ENCODE data around the gene POLR2E. TPM values are rescaled to one million over a fixed set of nuclear protein-coding genes. Genes with fewer than 3 reads are reported as not detected.
A peak's percentile ranks its signal among the peaks of the same experiment; 100 is the strongest.

Gene POLR2E
- total and polyA plus RNA-seq, 2 donors (not counting 1 experiment from before 2014, with no cell fraction given), result 103 to 121 TPM

DNA sequence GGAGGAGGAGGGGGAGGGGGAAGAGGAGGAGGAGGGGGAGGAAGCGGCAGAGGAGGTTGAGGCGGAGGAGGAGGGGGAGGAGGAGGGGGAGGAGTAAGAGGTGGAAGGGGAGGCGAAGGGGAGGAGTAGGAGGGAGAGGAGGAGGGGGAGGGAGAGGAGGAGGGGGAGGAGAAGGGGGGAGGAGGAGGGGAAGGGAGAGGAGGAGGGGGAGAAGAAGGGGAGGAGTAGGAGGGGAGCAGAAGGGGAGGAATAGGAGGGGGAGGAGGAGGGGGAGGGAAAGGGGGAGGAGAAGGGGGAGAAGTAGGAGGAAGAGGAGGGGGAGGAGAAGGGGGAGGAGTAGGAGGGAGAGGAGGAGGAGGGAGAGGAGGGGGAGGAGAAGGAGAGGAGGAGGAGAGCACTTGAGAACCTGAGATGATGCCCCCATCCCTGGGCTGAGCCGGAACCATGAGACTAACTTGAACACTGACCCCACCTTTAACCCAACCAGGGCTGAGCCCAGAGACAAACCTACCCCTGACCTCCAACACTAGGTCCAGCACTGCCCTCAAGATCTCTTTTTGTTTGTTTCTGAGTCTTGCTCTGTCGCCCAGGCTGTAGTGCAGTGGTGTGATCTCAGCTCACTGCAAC, 42.7 kb downstream of the POLR2E start:
- Mint-ChIP-seq H3K27ac (peak overlapping the region; percentile 26), H3K4me1 (peaks cover 9% of the 10 kb centered on the region), H3K9me3 (ENCODE audit: insufficient read depth) (no peaks in the 10 kb centered on the region), H3K27me3 (no peaks in the 10 kb centered on the region), H3K4me3 (no peak overlapping the region)
- POLR2A ChIA-PET, result interaction anchor here (0.5 kb wide), 1 partner anchor 53 kb away, joined by 3 read pairs; no protein-coding TSS in a partner anchor
- peaks cover 0 to 6% of the 10 kb centered on the region in 2 donors for H3K4me1 ChIP-seq (ENCODE audit: control insufficient read depth in 2 of 2, insufficient read depth in 2 of 2, low read length in 2 of 2)
- H3K79me2 ChIP-seq (ENCODE audit: control insufficient read depth, insufficient read depth, low read length), result peaks cover 5% of the 10 kb centered on the region
- no peak overlapping the region for H3K9ac ChIP-seq (ENCODE audit: low read length)
- ATAC-seq (ENCODE audit: low read depth), result no peak
- DNase-seq, result no peak
- H3K9me3 ChIP-seq (ENCODE audit: control extremely low read depth in 1 of 3, control insufficient read depth in 2 of 3, insufficient read depth in 1 of 3, low read length in 2 of 3), result peaks cover 1 to 39% (median 13%) of the 10 kb centered on the region in 3 donors
- no peaks in the 10 kb centered on the region for H3K27me3 ChIP-seq (replicated peaks in 1 of 4; ENCODE audit: control extremely low read depth in 1 of 4, control insufficient read depth in 3 of 4, insufficient read depth in 4 of 4, low read length in 3 of 4)
- H3K36me3 ChIP-seq (replicated peaks in 1 of 2; ENCODE audit: control extremely low read depth in 1 of 2, control insufficient read depth in 1 of 2, extremely low read depth in 1 of 2, insufficient read depth in 2 of 2, low read length in 1 of 2), result peaks cover 3 to 67% of the 10 kb centered on the region in 2 experiments
- no peak overlapping the region for H3K4me2 ChIP-seq (replicated peaks; ENCODE audit: low read depth, low read length, poor library complexity, severe bottlenecking)
- CTCF ChIA-PET, result interaction anchor here (1.5 kb wide), 1 partner anchor 36 kb away, joined by 3 read pairs; no protein-coding TSS in a partner anchor
- H3K27ac ChIP-seq (ENCODE audit: low read length in 2 of 2), result no peak overlapping the region
- no peak overlapping the region for H2AFZ ChIP-seq (ENCODE audit: insufficient read depth, low read depth, low read length, poor library complexity, severe bottlenecking)
- no peak for TF ChIP-seq EZH2 (IDR thresholded peaks at IDR 0.05; ENCODE audit: borderline replicate concordance, insufficient read depth, low read depth, low read length, poor library complexity, severe bottlenecking)
- TF ChIP-seq, protein P1, sequence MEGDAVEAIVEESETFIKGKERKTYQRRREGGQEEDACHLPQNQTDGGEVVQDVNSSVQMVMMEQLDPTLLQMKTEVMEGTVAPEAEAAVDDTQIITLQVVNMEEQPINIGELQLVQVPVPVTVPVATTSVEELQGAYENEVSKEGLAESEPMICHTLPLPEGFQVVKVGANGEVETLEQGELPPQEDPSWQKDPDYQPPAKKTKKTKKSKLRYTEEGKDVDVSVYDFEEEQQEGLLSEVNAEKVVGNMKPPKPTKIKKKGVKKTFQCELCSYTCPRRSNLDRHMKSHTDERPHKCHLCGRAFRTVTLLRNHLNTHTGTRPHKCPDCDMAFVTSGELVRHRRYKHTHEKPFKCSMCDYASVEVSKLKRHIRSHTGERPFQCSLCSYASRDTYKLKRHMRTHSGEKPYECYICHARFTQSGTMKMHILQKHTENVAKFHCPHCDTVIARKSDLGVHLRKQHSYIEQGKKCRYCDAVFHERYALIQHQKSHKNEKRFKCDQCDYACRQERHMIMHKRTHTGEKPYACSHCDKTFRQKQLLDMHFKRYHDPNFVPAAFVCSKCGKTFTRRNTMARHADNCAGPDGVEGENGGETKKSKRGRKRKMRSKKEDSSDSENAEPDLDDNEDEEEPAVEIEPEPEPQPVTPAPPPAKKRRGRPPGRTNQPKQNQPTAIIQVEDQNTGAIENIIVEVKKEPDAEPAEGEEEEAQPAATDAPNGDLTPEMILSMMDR (IDR thresholded peaks at IDR 0.05), result no peak
- no peak overlapping the region for H3K4me3 ChIP-seq (ENCODE audit: control extremely low read depth in 1 of 5, extremely low read depth in 1 of 5, insufficient read depth in 1 of 5, low read depth in 2 of 5, low read length in 4 of 5)
- intact Hi-C loops (cut with micrococcal nuclease), result no loop called here
- no CpG with 5 or more reads among the region's 5 CpGs for WGBS (ENCODE audit: insufficient coverage)
- H4K20me1 ChIP-seq (ENCODE audit: control insufficient read depth, insufficient read depth, low read length, poor library complexity, severe bottlenecking), result peaks cover 5% of the 10 kb centered on the region

DNA sequence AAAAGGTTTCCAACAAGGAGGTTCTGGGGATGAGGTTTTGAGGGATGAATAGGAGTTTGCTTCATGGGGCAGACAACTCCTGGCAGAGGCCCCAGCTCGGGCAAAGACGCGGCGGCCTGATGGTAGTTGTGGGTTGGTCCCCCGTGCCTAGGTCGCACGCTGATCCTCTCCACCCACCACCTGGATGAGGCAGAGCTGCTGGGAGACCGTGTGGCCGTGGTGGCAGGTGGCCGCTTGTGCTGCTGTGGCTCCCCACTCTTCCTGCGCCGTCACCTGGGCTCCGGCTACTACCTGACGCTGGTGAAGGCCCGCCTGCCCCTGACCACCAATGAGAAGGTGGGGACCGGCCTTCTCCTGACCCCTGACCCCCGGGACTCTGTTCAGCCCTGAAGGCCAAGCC, 43.4 kb downstream of the POLR2E start:
- Mint-ChIP-seq H3K27me3 (no peaks in the 10 kb centered on the region), H3K27ac (no peak overlapping the region), H3K9me3 (ENCODE audit: insufficient read depth) (no peaks in the 10 kb centered on the region), H3K4me1 (peaks cover 5% of the 10 kb centered on the region), H3K4me3 (no peak overlapping the region)
- H3K27me3 ChIP-seq (replicated peaks in 1 of 4; ENCODE audit: control extremely low read depth in 1 of 4, control insufficient read depth in 3 of 4, insufficient read depth in 4 of 4, low read length in 3 of 4), result no peaks in the 10 kb centered on the region
- no peak overlapping the region for H2AFZ ChIP-seq (ENCODE audit: insufficient read depth, low read depth, low read length, poor library complexity, severe bottlenecking)
- no peak overlapping the region for H3K27ac ChIP-seq (ENCODE audit: low read length in 2 of 2)
- H3K4me1 ChIP-seq (ENCODE audit: control insufficient read depth in 2 of 2, insufficient read depth in 2 of 2, low read length in 2 of 2), result peaks cover 0 to 2% of the 10 kb centered on the region in 2 donors
- peaks cover 0 to 33% (median 7%) of the 10 kb centered on the region in 3 donors for H3K9me3 ChIP-seq (ENCODE audit: control extremely low read depth in 1 of 3, control insufficient read depth in 2 of 3, insufficient read depth in 1 of 3, low read length in 2 of 3)
- WGBS (ENCODE audit: insufficient coverage), result 86% methylated on average over 10 of the region's 17 CpGs
- H3K4me2 ChIP-seq (replicated peaks; ENCODE audit: low read depth, low read length, poor library complexity, severe bottlenecking), result no peak overlapping the region
- ChIA-PET POLR2A (no interaction called here), CTCF (no interaction called here)
- peaks cover 0 to 66% of the 10 kb centered on the region in 2 experiments for H3K36me3 ChIP-seq (replicated peaks in 1 of 2; ENCODE audit: control extremely low read depth in 1 of 2, control insufficient read depth in 1 of 2, extremely low read depth in 1 of 2, insufficient read depth in 2 of 2, low read length in 1 of 2)
- no peak for ATAC-seq (ENCODE audit: low read depth)
- no peak for TF ChIP-seq EZH2 (IDR thresholded peaks at IDR 0.05; ENCODE audit: borderline replicate concordance, insufficient read depth, low read depth, low read length, poor library complexity, severe bottlenecking)
- TF ChIP-seq, protein P1 (IDR thresholded peaks at IDR 0.05), result no peak
- no peak overlapping the region for H3K4me3 ChIP-seq (ENCODE audit: control extremely low read depth in 1 of 5, extremely low read depth in 1 of 5, insufficient read depth in 1 of 5, low read depth in 2 of 5, low read length in 4 of 5)
- DNase-seq, result no peak
- H4K20me1 ChIP-seq (ENCODE audit: control insufficient read depth, insufficient read depth, low read length, poor library complexity, severe bottlenecking), result peaks cover 9% of the 10 kb centered on the region
- intact Hi-C loops (cut with micrococcal nuclease), result no loop called here
- H3K79me2 ChIP-seq (ENCODE audit: control insufficient read depth, insufficient read depth, low read length), result peaks cover 8% of the 10 kb centered on the region
- H3K9ac ChIP-seq (ENCODE audit: low read length), result no peak overlapping the region

Data from B cell (primary cell).